Upper lobe of left lung (tissue), 4 donors: ENCODE results near the gene NKG7.

ENCODE experiments used
- POLR2A ChIP-seq, 4 donors: fragments of 450-650 bp; IDR thresholded peaks; one replicate each; pipeline ENCODE4 v1.5.1; 2016 to 2017; ENCODE audit warnings: antibody characterized with exemption in 4 of 4, mild to moderate bottlenecking in 2 of 4
- POLR2AphosphoS5 ChIP-seq, 2 donors: sonication (generic); formaldehyde crosslinking; IDR thresholded peaks; one replicate each; pipeline ENCODE4 v1.5.1; 2017; ENCODE audit warnings: antibody characterized with exemption in 2 of 2

DNA sequence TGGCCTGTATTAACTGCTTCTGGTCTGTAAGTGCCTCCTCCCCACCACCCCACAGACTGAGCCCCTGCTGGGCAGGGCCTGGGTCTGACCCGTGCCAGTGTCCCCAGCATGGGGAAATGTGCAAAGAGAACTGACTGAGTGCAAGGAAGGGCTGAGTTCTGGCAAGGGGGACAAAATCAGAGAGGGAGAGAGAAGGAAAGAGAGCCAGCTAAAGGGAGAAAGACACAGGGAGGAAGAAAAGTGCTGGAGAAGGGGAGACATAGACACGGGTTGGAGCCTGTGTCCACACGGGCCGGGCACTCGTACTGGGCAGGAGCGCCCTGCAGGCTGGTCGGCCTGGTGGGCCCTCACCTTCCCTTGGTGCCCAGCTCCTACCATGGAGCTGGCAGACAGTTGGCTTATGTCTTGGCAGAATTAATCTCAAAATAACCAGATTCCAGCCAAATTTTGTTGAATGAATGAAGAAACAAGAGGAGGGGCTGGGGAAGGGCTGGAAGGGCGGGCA, 1.2 kb downstream of the NKG7 start:
- TF ChIP-seq POLR2A (IDR thresholded peaks at IDR 0.05) (no peak), POLR2AphosphoS5 (IDR thresholded peaks at IDR 0.05) (no peak)
